SK-N-SH (cell line): ENCODE results near the gene CYP2A13. TPM values are rescaled to one million over a fixed set of nuclear protein-coding genes. Genes with fewer than 3 reads are reported as not detected.

ENCODE experiments used
- CTCF ChIA-PET: fragments of 300-600, 350-600 bp; formaldehyde crosslinking; extraction: SDS; loops from one replicate; lab custom pipeline; 2021; lab: Yijun Ruan, JAX
- POLR2A ChIA-PET: fragments of 350-600 bp; sonication (Branson Sonifier 250); formaldehyde crosslinking; extraction: SDS; loops from one replicate; lab custom pipeline; 2020; ENCODE audit warnings: antibody characterized with exemption, inconsistent platforms; lab: Yijun Ruan, JAX
- DNase-seq: peaks from one replicate; pipeline ENCODE4 v3.0.0; 2012
- H2AFZ ChIP-seq: fragments of 200-600 bp; sonication (generic); 2 replicates; pipeline ENCODE4 v1.8.1; 2016; ENCODE audit warnings: antibody characterized with exemption, mild to moderate bottlenecking, low read depth
- H3F3A ChIP-seq: fragments of 200-600 bp; sonication (generic); replicated peaks from 2 replicates; pipeline ENCODE3; 2016; ENCODE audit warnings: antibody characterized with exemption, mild to moderate bottlenecking; ENCODE audit not compliant: insufficient read depth
- H3K27ac ChIP-seq, 2 experiments: fragments of 200-500 bp in 1 of 2; fragments of 200-600 bp in 1 of 2; sonication (Bioruptor generic) in 1 of 2; sonication (generic), shearing (Covaris generic) in 1 of 2; 2 replicates each; pipeline versions ENCODE4 v1.5.1 to v1.6.1; 2014 to 2016; ENCODE audit warnings: low read depth in 2 of 2, inconsistent platforms in 1 of 2, low read length in 1 of 2, mild to moderate bottlenecking in 1 of 2, mixed read lengths in 1 of 2
- H3K27me3 ChIP-seq: fragments of 200-600 bp; sonication (generic), shearing (Covaris generic); 2 replicates; pipeline ENCODE4 v1.6.1; 2016; ENCODE audit warnings: mixed run types; ENCODE audit not compliant: insufficient read depth
- H3K36me3 ChIP-seq, 2 experiments: fragments of 200-500 bp in 1 of 2; fragments of 200-600 bp in 1 of 2; sonication (Bioruptor generic) in 1 of 2; sonication (generic) in 1 of 2; replicated peaks in 1 of 2; 2 replicates each; pipeline versions ENCODE3 to v1.5.1; 2014 to 2016; ENCODE audit warnings: low read length in 1 of 2, mild to moderate bottlenecking in 1 of 2; ENCODE audit not compliant: insufficient read depth in 2 of 2, control insufficient read depth in 1 of 2
- H3K4me1 ChIP-seq, 2 experiments: fragments of 200-500 bp in 1 of 2; fragments of 200-600 bp in 1 of 2; sonication (Bioruptor generic) in 1 of 2; sonication (generic), shearing (Covaris generic) in 1 of 2; 2 replicates each; pipeline versions ENCODE4 v1.5.1 to v1.6.1; 2014 to 2016; ENCODE audit warnings: low read depth in 1 of 2, low read length in 1 of 2, mixed run types in 1 of 2; ENCODE audit not compliant: insufficient read depth in 2 of 2, control insufficient read depth in 1 of 2
- H3K4me2 ChIP-seq: fragments of 200-600 bp; sonication (generic), shearing (Covaris generic); 2 replicates; pipeline ENCODE4 v1.6.1; 2017; ENCODE audit warnings: mixed run types
- H3K4me3 ChIP-seq, 2 experiments: fragments of 200-500 bp in 1 of 2; fragments of 200-600 bp in 1 of 2; sonication (Bioruptor generic) in 1 of 2; sonication (generic), shearing (Covaris generic) in 1 of 2; 2 replicates each; pipeline versions ENCODE4 v1.5.1 to v1.8.1; 2014 to 2016; ENCODE audit warnings: low read depth in 2 of 2, inconsistent platforms in 1 of 2, low read length in 1 of 2, mild to moderate bottlenecking in 1 of 2, mixed read lengths in 1 of 2, moderate library complexity in 1 of 2
- H3K79me2 ChIP-seq: fragments of 200-600 bp; sonication (generic); 2 replicates; pipeline ENCODE4 v1.8.1; 2017; ENCODE audit warnings: mild to moderate bottlenecking; ENCODE audit not compliant: insufficient read depth
- H3K9ac ChIP-seq: fragments of 200-600 bp; sonication (generic); 2 replicates; pipeline ENCODE4 v1.6.1; 2017; ENCODE audit warnings: mixed run types
- H3K9me2 ChIP-seq: fragments of 200-600 bp; sonication (generic); 2 replicates; pipeline ENCODE4 v1.6.1; 2017; ENCODE audit warnings: mixed run types
- H3K9me3 ChIP-seq: fragments of 200-600 bp; sonication (generic); 2 replicates; pipeline ENCODE4 v1.6.1; 2017; ENCODE audit warnings: mixed run types, mild to moderate bottlenecking, moderate library complexity
- H4K20me1 ChIP-seq: fragments of 200-600 bp; sonication (generic); 2 replicates; pipeline ENCODE4 v1.6.1; 2017; ENCODE audit warnings: mild to moderate bottlenecking, mixed run types; ENCODE audit not compliant: insufficient read depth
- CTCF ChIP-seq: fragments of 200-600 bp; sonication (generic); IDR thresholded peaks from 2 replicates; pipeline ENCODE4 v1.6.1; 2017; ENCODE audit warnings: antibody characterized with exemption, mild to moderate bottlenecking, moderate library complexity
- EP300 ChIP-seq, 2 experiments: IDR thresholded peaks; 2 replicates each; pipeline versions ENCODE4 v1.4.0 to v1.6.1; 2012; ENCODE audit warnings: borderline replicate concordance in 1 of 2, low read depth in 1 of 2, low read length in 1 of 2
- EZH2phosphoT487 ChIP-seq: fragments of 200-600 bp; sonication (generic); IDR thresholded peaks from 2 replicates; pipeline ENCODE4 v1.6.1; 2017; ENCODE audit warnings: low read depth, mixed run types, mild to moderate bottlenecking, antibody characterized with exemption, moderate library complexity, borderline replicate concordance
- NFIC ChIP-seq: IDR thresholded peaks from 2 replicates; pipeline ENCODE4 v1.4.0; 2012; ENCODE audit warnings: borderline replicate concordance
- NRF1 ChIP-seq: IDR thresholded peaks from 2 replicates; pipeline ENCODE4 v1.6.1; 2012; ENCODE audit warnings: low read depth, mild to moderate bottlenecking, low read length
- RCOR1 ChIP-seq: fragments of 150-350 bp; IDR thresholded peaks from 2 replicates; pipeline ENCODE4 v1.6.1; 2017; ENCODE audit warnings: antibody characterized with exemption, low read length
- RXRA ChIP-seq: IDR thresholded peaks from 2 replicates; pipeline ENCODE4 v1.4.0; 2012; ENCODE audit warnings: low read depth, mild to moderate bottlenecking, borderline replicate concordance
- YY1 ChIP-seq: IDR thresholded peaks from 2 replicates; pipeline ENCODE4 v1.4.0; 2012; ENCODE audit warnings: low read depth, mild to moderate bottlenecking
- WGBS: methylation state at CpG from one replicate; pipeline ENCODE4 v1.1.6; 2017; ENCODE audit warnings: low lambda C conversion rate; 5-methylcytosine and 5-hydroxymethylcytosine counted together
- polyA plus RNA-seq, 3 experiments: library from polyadenylated mRNA; depleted of rRNA; stranded (reverse); fragments of >200 nt; gene quantifications; 2 replicates each; pipeline ENCODE4 v1.2.3, GENCODE V29; 2012

The CYP2A13 gene
- polyA plus RNA-seq, 1 of the 3 experiments (the other 2 are of a cell fraction), result not detected

- Histone ChIP-seq H3K4me2 (no peak overlapping the region), H2AFZ (no peak overlapping the region), H3K9ac (no peak overlapping the region), H3K9me2 (no peaks in the 10 kb centered on the region), H3K9me3 (no peaks in the 10 kb centered on the region), H3K79me2 (no peaks in the 10 kb centered on the region), H3K4me3 (no peak overlapping the region), H3K27ac (no peak overlapping the region), H3K36me3 (no peaks in the 10 kb centered on the region), H3F3A (no peaks in the 10 kb centered on the region), H3K27me3 (peaks cover 9% of the 10 kb centered on the region; the same call in 1 of the 2 replicates), H4K20me1 (no peaks in the 10 kb centered on the region), H3K4me1 (no peaks in the 10 kb centered on the region)
- ChIA-PET POLR2A (no interaction called here), CTCF (no interaction called here)
- DNase-seq, result no peak
- 6% methylated on average over 2 of the region's 2 CpGs for WGBS
- TF ChIP-seq NFIC, result no peak
- TF ChIP-seq EZH2phosphoT487, result no peak
- no peak for TF ChIP-seq RXRA
- no peak for TF ChIP-seq EP300 (IDR thresholded peaks at IDR 0.05; ENCODE audit: borderline replicate concordance in 1 of 2, low read depth in 1 of 2, low read length in 1 of 2)
These were observed 4.7 kb upstream of the CYP2A13 start for GRCh38 chr19:41083516-41083915.

GRCh38 chr19:41085748-41086415 lies 2.4 kb upstream of the CYP2A13 start:
- POLR2A ChIA-PET, result no interaction called here
- peaks cover 26% of the 10 kb centered on the region; the same call in 1 of the 2 replicates for H3K27me3 ChIP-seq

More at GRCh38 chr19:41085748-41086415, 2.4 kb upstream of the CYP2A13 start:
- Histone ChIP-seq H3K36me3 (no peaks in the 10 kb centered on the region), H3K4me1 (no peaks in the 10 kb centered on the region), H3K27ac (no peak overlapping the region), H3K4me3 (no peak overlapping the region), H4K20me1 (no peaks in the 10 kb centered on the region), H2AFZ (no peak overlapping the region), H3F3A (no peaks in the 10 kb centered on the region), H3K9ac (no peak overlapping the region), H3K9me3 (no peaks in the 10 kb centered on the region), H3K79me2 (no peaks in the 10 kb centered on the region), H3K9me2 (no peaks in the 10 kb centered on the region), H3K4me2 (no peak overlapping the region)
- DNase-seq, result no peak
- 0% methylated on average over 1 of the region's 1 CpG for WGBS
- CTCF ChIA-PET, result no interaction called here
- TF ChIP-seq CTCF (no peak), NRF1 (no peak), RCOR1 (no peak), YY1 (no peak)
